Testis (tissue), 3 donors: ENCODE measurements around the gene SH3PXD2B. TPM values are rescaled to one million over a fixed set of nuclear protein-coding genes. Genes with fewer than 3 reads are reported as not detected.
"Not testable (repeated sequence)": the region's sequence is repeated elsewhere in the genome, so short reads cannot be mapped to it uniquely, and the experiment has no call there.

ENCODE experiments used
- DNase-seq: peaks from one replicate; pipeline ENCODE4 v3.0.0-alpha.2; 2019
- H3K27ac ChIP-seq, 2 donors: fragments of 200-600 bp; sonication (generic); one replicate each; pipeline ENCODE4 v1.5.1; 2019
- H3K27me3 ChIP-seq: fragments of 200-600 bp; sonication (generic); one replicate; pipeline ENCODE4 v1.5.1; 2019
- H3K36me3 ChIP-seq: fragments of 200-600 bp; sonication (generic); one replicate; pipeline ENCODE4 v1.5.1; 2017; ENCODE audit warnings: low read depth; ENCODE audit errors: missing control alignments
- H3K4me1 ChIP-seq: fragments of 200-600 bp; sonication (generic); one replicate; pipeline ENCODE4 v1.5.1; 2019
- H3K4me3 ChIP-seq, 2 donors: fragments of 200-600 bp; sonication (generic); one replicate each; pipeline ENCODE4 v1.5.1; 2017 to 2019
- H3K9me3 ChIP-seq: fragments of 200-600 bp; sonication (generic); one replicate; pipeline ENCODE4 v1.5.1; 2017
- CTCF ChIP-seq, 3 experiments: fragments of 450-650 bp in 2 of 3; fragments of 200-600 bp in 1 of 3; sonication (generic) in 1 of 3; IDR thresholded peaks; one replicate each; pipeline ENCODE4 v1.5.1; 2016 to 2019; ENCODE audit warnings: antibody characterized with exemption in 3 of 3, mild to moderate bottlenecking in 2 of 3, moderate library complexity in 1 of 3
- POLR2A ChIP-seq: fragments of 450-650 bp; IDR thresholded peaks from one replicate; pipeline ENCODE4 v1.6.1; 2017; ENCODE audit warnings: antibody characterized with exemption, mild to moderate bottlenecking, moderate library complexity
- WGBS, 2 donors: methylation state at CpG; one replicate each; pipeline ENCODE4 v1.1.5; 2018; 5-methylcytosine and 5-hydroxymethylcytosine counted together
- intact Hi-C: fragments of 100-400 bp; cut with DNase I; formaldehyde crosslinking; loops from one replicate; pipeline ENCODE4 v1.15.1; 2023; ENCODE audit warnings: low total_unique reads
- polyA plus RNA-seq: library from polyadenylated mRNA; stranded (reverse); fragments of 350-450 nt; fragmentation: Illumina TruSeq; extraction: RNeasy Lipid Tissue Mini Kit (QIAGEN cat#74804); gene quantifications from one replicate; pipeline ENCODE4 v1.2.3, GENCODE V29; 2014; ENCODE audit warnings: low read depth, low replicate concordance; ENCODE audit not compliant: insufficient read depth
- total RNA-seq, 2 donors: library from RNA; depleted of rRNA; stranded (reverse); fragments of >200 nt; gene quantifications; one replicate each; pipeline ENCODE4 v1.2.3, GENCODE V29; 2016

SH3PXD2B gene
- total and polyA plus RNA-seq, 3 donors from 2014 or later = 18.3 to 29.4 (median 20.2) TPM

- Histone ChIP-seq H3K9me3 (no peaks in the 10 kb centered on the region), H3K27ac (peak overlapping the region; percentile 87 to 91), H3K36me3 (no peaks in the 10 kb centered on the region), H3K4me1 (peaks cover 45% of the 10 kb centered on the region), H3K4me3 (no peak overlapping the region), H3K27me3 (no peaks in the 10 kb centered on the region)
- 34 to 49% methylated on average over 11 of the region's 11 CpGs for WGBS, 2 donors
- intact Hi-C loops = no loop called here
- DNase-seq = peak; percentile 92
- TF ChIP-seq POLR2A (no peak), CTCF (IDR thresholded peaks at IDR 0.05) (no peak)
These were observed 51.0 kb downstream of the SH3PXD2B start for GRCh38 chr5:172403189-172403796.

DNA sequence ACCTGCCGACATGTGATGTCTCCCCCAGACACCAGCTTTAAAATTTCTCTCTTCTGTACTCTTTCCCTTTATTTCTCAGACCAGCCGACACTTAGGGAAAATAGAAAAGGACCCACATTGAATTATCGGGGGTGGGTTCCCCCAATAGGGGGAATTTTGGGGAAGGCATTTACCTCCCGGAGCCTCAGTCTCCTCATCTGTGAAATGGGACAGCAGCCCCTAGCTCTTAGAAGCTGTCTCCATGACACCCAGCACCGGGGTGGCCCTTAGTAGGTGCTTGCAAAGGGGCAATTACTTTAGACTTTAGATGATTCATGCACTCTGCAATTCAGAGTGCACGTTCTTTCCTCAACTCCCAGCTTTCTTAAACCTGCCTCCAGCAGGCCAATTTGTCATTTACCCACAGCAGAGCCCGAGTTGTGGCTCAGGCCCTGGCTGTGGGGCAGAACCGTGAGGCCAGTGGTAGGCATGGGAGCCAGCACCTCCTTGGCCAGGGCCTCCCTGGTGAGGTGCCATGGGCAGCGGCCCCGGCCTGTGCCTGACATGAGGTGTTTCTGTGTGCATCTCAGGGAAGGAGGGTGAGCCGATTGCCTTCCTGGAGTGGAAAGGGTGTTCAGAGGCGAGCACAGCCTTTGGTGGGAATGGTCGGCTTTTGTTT, 51.7 kb downstream of the SH3PXD2B start:
- Histone ChIP-seq H3K9me3 (no peaks in the 10 kb centered on the region), H3K4me1 (peaks cover 43% of the 10 kb centered on the region), H3K4me3 (no peak overlapping the region), H3K27ac (peak overlapping the region; percentile 87 to 91), H3K27me3 (no peaks in the 10 kb centered on the region), H3K36me3 (no peaks in the 10 kb centered on the region)
- no peak for DNase-seq
- 67 to 76% methylated on average over 9 to 13 of the region's 13 CpGs for WGBS, 2 donors
- intact Hi-C loops = no loop called here
- no peak for TF ChIP-seq POLR2A
- no peak for TF ChIP-seq CTCF (IDR thresholded peaks at IDR 0.05)

- H3K27me3 ChIP-seq, intact Hi-C loops, H3K9me3 ChIP-seq, DNase-seq, H3K36me3 ChIP-seq, H3K4me3 ChIP-seq: not testable (repeated sequence)
- Histone ChIP-seq H3K27ac (peak overlapping the region; percentile 87 to 91), H3K4me1 (peaks cover 38% of the 10 kb centered on the region)
- 54 to 77% methylated on average over 6 of the region's 6 CpGs for WGBS, 2 donors
These were observed 52.3 kb downstream of the SH3PXD2B start for GRCh38 chr5:172402031-172402430.

DNA sequence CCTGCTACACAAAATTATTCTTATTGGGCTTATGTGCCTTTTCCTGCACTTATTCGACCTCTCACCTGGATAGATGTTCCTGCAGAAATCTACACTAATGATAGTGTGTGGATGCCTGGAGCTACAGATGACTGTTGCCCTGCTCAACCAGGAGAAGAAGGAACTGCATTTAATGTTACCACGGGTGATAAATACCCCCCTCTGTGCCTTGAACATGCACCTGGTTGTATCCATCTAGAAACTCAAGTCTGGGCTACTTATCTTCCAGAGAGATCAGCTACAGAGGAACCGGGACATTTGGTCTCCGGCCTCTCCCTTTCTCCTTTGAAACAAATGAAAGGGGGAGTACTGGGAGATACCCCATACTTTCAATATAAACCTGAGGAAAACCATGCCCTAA, 54.5 kb downstream of the SH3PXD2B start:
- H3K36me3 ChIP-seq = no peaks in the 10 kb centered on the region
- no peak overlapping the region for H3K4me3 ChIP-seq
- 37 to 64% methylated on average over 4 of the region's 4 CpGs for WGBS, 2 donors
- H3K9me3 ChIP-seq = no peaks in the 10 kb centered on the region
- intact Hi-C loops = no loop called here
- H3K27ac ChIP-seq = peak overlapping the region; percentile 70 to 87
- H3K27me3 ChIP-seq = no peaks in the 10 kb centered on the region
- TF ChIP-seq POLR2A = no peak
- TF ChIP-seq CTCF (IDR thresholded peaks at IDR 0.05) = no peak
- DNase-seq = no peak
- H3K4me1 ChIP-seq = peaks cover 38% of the 10 kb centered on the region

GRCh38 chr5:172399336-172399735, 55.0 kb downstream of the SH3PXD2B start:
- Histone ChIP-seq H3K36me3 (no peaks in the 10 kb centered on the region), H3K4me1 (peaks cover 38% of the 10 kb centered on the region), H3K4me3 (no peak overlapping the region), H3K27me3 (no peaks in the 10 kb centered on the region), H3K27ac (peak overlapping the region; percentile 70 to 87), H3K9me3 (no peaks in the 10 kb centered on the region)
- no peak for DNase-seq
- 65% methylated on average over 6 of the region's 6 CpGs for WGBS, 2 donors
- TF ChIP-seq CTCF (IDR thresholded peaks at IDR 0.05) = no peak
- TF ChIP-seq POLR2A = no peak
- intact Hi-C loops = no loop called here

DNA sequence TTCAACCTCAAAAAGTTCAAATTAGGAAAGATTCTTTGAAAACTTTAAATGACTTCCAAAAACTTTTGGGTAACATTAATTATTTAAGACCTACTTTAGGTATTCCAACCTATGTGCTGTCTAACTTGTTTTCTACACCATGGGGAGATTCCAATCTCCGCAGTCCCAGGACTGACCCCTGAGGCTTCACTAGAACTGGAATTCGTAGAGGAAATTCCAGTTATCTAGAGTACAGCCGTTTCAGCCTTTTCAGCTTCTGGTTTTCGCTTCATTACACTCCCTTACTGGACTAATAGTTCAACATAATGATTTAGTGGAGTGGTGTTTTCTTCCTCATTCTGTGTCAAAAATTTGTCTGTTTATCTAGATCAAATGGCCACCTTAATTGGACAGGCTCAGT, 55.7 kb downstream of the SH3PXD2B start:
- intact Hi-C loops, DNase-seq: not testable (repeated sequence)
- 62 to 69% methylated on average over 4 of the region's 4 CpGs for WGBS, 2 donors

GRCh38 chr5:172396994-172397393, 57.3 kb downstream of the SH3PXD2B start:
- H3K36me3 ChIP-seq, H3K27me3 ChIP-seq, intact Hi-C loops, H3K27ac ChIP-seq, H3K4me3 ChIP-seq, DNase-seq, H3K9me3 ChIP-seq: not testable (repeated sequence)
- WGBS, 2 donors = 90 to 91% methylated on average over 8 of the region's 8 CpGs
- peaks cover 17% of the 10 kb centered on the region for H3K4me1 ChIP-seq

More for the DNA sequence above, 55.7 kb downstream of the SH3PXD2B start:
- not testable (repeated sequence) for H3K4me3 ChIP-seq, H3K9me3 ChIP-seq, H3K27me3 ChIP-seq, H3K36me3 ChIP-seq
- peak overlapping the region; percentile 70 to 87 for H3K27ac ChIP-seq
- peaks cover 31% of the 10 kb centered on the region for H3K4me1 ChIP-seq
